ENCODE measurements around the gene EPHB4.
"Not testable (repeated sequence)": the region's sequence is repeated elsewhere in the genome, so short reads cannot be mapped to it uniquely, and the experiment has no call there.

The EPHB4 gene

DNA sequence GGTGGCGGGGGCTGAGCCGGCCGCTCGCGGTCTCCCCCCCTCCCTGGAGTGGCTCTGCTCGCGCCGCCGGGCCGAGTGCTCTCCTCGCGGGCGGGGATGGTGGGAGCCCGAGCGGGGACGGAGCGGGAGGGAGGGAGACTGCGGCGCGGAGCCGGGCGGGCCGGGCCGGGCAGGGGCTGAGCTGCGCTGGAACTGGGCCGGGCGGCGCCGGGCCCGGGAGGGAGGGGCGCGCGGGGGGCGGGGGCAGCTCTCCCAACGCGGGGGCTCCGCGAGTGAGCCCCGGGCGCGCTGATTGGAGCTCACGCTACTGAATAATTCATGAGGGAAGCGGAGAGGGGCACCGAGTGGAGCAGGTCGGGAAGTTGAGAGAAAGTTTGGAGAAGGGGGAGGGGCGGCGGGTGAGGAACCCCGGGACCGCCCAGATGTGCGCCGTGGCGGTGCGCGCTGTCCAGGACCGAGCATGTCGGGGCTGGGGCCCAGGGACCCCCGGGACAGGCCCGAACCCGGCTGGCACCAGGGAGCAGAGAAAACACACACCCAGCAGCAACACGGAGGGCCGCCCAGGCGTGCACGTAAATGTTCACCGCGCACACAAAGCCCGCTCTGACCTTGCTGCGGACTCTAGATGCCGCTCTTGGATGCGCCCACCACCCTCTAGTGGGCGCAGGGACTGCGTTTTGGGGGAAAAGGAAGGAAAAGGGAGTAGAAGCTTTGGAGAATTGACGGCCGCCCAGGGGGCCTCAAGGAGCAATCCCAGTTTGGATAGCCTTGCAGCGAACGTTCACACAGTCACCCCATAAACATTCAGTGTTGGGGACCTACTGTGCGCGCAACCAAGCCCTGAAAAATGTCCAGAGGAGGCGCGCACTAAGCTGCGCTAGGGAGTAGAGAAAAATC, at the start of gene EPHB4:
Gene EPHB4, minus strand, starts transcription at position 194 of the 897 bp plus-strand sequence. CDS start 493 bp downstream, outside the sequence.
- DNase-seq (ENCODE audit: low read depth in 1 of 2, low spot score in 1 of 2) = no peak

DNA sequence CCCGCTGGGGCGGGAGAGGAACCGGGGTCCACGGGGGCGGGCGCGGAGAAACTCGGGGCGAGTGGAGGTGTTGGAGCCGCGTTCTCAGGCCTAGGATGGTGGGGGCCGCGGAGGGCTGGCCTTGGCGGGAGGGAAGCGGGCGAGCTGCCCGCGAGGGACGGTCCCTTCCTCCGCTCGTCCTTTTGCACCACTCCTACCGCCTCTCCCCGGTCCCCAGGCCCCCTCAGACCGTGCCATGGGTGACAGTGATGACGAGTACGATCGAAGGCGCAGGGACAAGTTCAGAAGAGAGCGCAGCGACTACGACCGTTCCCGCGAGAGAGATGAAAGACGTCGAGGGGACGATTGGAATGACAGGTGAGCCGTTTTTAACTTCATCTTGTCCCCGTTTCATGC, 48.0 kb upstream of the EPHB4 start:
- no peak for DNase-seq (ENCODE audit: low read depth in 1 of 2, low spot score in 1 of 2)

DNA sequence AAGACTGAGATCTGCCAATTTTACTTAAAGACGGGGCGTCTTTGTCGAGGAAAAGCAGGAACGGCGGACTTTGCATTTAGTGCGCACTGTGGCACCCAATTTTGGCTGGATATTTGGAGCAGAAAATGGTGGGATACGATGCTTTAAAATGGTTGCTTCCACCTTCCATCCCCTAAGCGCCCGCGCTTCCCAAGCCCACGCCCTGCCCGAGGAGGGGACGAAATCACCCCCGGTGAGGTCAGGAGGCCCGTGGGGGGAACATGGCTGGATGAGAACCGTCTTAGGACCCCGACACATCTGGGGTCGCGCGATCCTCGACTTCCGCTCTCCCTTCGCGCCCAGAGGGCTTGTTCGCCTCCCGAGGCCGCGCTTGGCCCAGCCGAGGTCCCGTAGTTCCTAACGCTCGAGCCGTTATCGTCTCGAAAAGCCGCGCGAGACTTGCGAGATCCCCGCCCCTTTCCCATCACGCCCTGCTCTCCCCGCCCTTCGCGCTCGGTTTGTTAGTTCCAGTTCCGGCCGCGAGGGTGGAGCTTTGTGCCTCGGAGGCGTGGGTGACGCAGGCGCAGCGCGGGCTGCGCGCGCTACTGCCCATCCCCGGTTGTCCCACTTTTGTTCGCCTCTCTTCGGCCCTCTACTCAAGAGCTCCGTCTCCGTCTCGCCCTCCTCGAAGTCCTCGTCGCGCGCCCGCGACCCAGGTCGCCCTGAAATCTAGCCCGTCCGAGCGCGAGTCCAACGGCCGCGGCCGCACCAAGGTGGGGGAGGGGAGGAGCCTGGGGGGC, 47.4 kb upstream of the EPHB4 start, which contains the start of gene SRRT:
Gene SRRT, plus strand, starts transcription at position 527 of the 779 bp plus-strand sequence. CDS start 488 bp downstream, outside the sequence.
- peak; percentile 97 for DNase-seq (ENCODE audit: low read depth in 1 of 2, low spot score in 1 of 2)

DNA sequence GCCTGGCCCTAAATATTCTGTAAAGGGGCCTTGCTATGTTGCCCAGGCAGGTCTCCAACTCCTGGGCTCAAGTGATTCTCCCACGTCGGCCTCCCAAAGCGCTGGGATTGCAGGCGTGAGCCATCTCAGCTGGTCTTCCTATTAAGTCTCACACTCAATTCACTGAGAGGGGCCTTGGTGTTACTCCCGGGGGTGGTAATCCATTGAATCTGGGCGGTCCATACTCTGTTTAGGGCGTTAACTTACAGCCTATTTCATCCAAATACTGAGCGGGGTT, 46.9 kb upstream of the EPHB4 start:
- DNase-seq (ENCODE audit: low read depth in 1 of 2, low spot score in 1 of 2) = no peak

DNA sequence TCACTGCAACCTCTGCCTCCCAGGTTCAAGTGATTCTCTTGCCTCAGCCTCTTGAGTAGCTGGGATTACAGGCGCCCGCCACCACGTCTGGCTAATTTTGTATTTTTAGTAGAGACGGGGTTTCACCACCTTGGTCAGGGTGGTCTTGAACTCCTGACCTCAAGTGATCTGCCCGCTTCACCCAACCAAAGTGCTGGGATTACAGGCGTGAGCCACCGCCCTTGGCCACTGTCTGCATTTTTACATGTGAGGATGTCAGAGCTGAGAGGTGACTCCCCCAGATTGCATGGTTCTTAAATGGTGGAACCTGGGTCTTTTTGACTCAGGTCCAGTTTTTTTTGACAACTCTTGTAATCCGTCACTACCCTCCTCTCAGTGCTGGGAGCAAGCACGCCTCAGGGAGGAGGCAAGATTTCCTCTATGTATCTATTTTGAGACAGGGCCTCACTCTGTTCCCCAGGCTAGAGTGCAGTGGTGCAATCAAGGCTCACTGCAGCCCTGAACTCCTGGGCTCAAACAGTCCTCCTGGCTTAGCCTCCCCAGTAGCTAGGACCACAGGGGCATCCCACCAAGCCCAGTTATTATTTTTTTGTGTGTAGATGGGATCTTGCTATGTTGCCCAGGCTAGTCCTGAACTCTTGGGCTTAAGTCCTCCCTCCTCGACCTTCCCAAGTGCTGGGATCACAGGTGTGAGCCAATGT, 46.4 kb upstream of the EPHB4 start:
- no peak for DNase-seq (ENCODE audit: low read depth in 1 of 2, low spot score in 1 of 2)

DNA sequence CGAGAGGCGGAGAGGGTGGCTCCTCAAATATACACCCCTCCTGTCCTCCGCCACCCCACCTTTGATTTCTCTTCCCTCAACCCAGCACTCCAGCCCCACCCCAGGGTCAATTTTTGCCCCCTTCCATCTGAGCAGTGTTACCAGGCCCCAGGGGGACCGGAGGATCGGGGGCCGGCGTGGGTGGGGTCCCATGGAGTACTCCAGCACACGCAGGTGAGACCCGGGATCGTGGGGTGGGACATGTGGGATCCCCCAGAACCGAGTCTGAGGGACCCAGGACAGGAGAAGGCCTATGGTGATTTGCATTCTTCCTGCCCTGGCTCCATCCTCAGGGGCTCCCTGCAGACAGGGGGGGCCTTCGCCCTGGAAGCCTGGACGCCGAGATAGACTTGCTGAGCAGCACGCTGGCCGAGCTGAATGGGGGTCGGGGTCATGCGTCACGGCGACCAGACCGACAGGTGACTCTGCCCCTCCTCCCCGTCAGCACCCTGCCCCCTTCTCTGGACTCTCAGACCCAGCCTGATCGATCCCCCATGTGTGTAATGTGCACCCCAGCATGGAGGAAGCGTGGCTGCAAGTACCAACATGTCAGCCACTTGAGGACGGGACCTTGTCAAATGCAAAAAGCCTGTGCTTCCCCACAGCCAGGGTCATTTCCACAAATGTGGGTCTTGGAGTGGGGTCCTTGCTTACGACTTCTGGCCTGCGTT, 40.6 kb upstream of the EPHB4 start:
- no peak for DNase-seq (ENCODE audit: low read depth in 1 of 2, low spot score in 1 of 2)

DNA sequence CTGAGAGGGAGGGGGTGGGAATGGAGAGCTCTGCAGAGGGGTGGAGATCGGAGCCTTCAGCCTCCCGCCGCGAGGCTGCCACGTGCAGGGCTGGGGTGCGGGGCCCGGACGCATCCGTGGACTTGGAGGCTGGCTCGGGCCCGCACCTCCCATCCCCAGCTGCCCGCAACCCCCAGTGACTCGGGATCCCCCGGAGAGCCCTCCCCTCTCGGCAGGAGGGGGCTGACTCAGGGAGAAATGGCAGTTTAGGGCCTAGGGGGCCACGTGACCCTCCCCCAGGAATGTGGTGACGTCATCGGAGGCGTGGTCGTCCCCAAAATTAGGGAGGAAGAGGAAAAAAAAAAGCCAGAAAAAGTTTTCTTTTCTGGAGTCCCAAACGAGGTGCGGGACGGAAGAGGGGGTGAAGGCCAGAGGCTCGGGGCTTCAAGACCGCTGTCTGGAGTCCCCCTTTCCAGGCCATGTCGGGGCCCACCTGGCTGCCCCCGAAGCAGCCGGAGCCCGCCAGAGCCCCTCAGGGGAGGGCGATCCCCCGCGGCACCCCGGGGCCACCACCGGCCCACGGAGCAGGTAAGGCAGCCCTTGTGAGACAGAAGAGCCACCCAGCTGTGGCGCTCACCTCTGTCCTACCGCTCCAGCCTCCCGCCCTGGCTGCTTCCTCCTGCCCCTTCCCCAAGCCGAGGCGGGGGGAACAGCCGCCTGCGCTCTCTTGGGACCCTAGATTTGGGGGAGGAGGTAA, 39.9 kb upstream of the EPHB4 start, which contains the start of gene TRIP6:
Gene TRIP6, plus strand, starts transcription at position 348 of the 736 bp plus-strand sequence. Its CDS starts 111 bp downstream, at position 459.
- DNase-seq (ENCODE audit: low read depth in 1 of 2, low spot score in 1 of 2) = peak in 1 of 2 donors; percentile 44

DNA sequence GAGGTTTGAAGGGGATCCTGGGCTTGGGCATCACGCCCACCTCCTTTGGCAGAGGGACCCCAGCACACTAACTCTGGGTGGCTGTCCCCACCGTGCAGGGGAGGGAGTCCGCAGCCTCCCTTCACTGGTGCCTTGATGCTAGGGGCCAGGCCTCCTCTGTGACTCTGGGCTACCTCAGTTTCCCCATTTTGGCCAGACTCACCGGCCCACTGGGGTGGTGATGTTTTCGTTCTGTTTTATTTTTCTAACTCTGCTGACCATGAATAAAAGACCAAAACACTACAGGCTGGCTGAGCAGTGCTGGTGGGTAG, 39.4 kb upstream of the EPHB4 start:
- DNase-seq (ENCODE audit: low read depth in 1 of 2, low spot score in 1 of 2) = no peak

DNA sequence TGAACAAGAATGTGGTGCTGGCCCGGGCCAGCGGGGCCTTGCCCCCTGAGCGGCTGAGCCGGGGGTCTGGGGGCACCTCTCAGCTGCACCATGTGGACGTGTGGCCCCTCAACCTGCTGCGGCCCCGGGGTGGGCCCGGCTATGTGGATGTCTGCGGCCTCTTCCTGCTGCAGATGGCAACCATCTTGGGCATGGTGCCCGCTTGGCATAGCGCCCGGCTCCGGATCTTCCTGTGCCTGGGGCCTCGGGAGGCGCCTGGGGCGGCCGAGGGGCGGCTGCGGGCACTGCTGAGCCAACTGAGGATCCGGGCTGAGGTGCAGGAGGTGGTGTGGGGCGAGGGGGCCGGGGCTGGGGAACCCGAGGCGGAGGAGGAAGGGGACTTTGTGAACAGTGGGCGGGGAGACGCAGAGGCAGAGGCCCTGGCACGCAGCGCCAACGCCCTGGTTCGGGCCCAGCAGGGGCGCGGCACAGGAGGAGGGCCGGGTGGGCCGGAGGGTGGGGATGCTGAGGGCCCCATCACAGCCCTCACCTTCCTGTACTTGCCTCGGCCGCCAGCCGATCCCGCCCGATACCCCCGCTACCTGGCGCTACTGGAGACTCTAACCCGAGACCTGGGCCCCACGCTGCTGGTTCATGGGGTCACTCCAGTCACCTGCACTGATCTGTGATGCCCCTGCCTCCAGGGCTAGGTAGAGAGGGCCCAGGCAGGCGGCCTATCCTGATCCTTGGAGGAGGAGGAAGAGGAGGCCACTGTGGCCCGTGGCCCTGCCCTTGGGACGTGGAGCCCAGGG, 38.8 kb upstream of the EPHB4 start:
- no peak for DNase-seq (ENCODE audit: low read depth in 1 of 2, low spot score in 1 of 2)

DNA sequence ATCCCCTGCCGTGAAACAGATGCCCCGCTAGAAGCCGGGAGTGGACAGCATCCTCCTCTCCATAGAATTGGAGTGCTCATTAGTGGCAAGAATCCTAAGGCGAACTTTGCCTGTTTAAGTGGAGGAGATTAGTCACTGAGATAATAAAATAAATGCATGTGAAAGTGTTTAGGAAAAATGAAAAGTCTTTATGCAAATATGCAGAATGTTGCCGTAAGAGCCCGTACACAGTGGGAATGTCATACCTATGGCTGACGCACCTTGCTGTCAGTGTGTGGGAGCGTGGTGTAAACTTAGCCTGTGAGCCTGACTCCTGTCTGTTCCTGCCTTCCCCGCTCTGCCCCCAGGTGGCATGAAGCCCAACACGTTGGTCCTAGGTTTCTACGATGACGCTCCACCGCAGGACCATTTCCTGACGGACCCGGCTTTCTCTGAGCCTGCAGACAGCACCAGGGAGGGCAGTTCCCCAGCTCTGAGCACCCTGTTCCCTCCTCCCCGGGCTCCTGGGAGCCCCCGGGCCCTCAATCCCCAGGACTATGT, 38.1 kb upstream of the EPHB4 start:
- DNase-seq (ENCODE audit: low read depth in 1 of 2, low spot score in 1 of 2) = no peak

DNA sequence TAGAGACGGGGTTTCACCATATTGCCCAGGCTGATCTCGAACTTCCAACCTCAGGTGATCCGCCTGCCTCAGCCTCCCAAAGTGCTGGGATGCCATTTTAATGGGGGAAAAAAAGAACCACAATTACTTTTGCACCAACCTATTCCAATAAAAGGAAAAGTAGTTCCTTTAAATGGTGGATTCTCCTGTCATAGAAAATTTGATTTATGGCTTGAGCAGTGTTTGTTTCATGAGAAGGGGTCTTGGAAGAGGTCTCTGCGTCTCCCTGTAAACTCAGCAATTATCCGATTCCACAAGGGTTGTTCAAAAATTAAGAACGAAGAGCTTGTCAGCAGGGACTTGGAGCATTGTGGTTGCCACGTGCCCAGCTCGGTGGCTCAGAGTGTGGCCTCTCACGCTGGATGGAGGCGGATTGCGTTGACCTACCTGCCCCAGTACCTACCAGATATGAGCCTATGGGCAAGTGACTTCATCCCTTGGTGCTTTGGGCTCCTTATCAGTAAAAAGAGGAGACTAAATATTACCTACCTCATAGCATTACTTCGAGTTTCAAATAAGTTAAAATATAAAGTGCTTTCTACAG, 37.0 kb upstream of the EPHB4 start:
- no peak for DNase-seq (ENCODE audit: low read depth in 1 of 2, low spot score in 1 of 2)

DNA sequence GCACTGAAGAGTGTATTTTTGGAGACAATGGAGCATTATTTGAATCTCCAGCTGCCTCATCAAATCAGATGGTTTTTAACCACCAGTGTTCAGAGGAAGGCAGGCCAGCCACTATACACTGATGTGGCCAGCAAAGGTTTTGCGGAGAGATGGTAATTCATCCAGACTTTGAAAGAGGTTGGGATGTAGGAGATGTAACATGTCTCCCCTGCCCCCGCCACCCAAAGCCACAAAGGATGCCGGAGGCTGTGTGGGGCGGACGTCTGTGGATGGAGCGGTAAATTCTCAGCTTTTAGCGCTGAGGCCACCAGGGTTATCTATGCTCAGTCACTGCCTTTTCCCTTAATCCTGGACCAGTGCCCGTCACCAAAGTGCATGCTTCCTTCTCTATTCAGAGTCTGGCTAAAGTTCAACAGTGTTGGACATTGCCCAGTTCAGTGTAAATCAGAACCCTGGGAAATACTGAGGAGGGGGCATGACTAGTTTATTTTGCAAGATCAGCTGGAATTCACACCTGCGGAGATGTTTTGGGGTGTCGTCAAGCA, 36.2 kb upstream of the EPHB4 start:
- no peak for DNase-seq (ENCODE audit: low read depth in 1 of 2, low spot score in 1 of 2)

DNA sequence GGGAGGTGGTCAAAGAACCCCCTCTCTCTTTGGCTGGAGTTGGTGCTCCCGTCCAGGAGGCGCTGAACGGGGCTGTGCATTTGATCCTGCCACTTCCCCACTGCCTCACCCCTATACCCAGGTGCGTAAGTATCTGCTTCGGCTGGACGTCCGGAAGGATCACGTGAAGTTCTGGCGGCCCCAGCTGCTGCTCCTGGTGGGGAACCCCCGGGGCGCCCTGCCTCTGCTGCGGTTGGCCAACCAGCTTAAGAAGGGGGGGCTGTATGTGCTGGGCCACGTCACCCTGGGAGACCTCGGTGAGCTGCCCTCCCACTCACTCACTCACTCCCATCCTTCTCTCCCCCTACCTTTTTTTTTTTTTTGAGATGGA, 34.3 kb upstream of the EPHB4 start:
- DNase-seq (ENCODE audit: low read depth in 1 of 2, low spot score in 1 of 2) = no peak

DNA sequence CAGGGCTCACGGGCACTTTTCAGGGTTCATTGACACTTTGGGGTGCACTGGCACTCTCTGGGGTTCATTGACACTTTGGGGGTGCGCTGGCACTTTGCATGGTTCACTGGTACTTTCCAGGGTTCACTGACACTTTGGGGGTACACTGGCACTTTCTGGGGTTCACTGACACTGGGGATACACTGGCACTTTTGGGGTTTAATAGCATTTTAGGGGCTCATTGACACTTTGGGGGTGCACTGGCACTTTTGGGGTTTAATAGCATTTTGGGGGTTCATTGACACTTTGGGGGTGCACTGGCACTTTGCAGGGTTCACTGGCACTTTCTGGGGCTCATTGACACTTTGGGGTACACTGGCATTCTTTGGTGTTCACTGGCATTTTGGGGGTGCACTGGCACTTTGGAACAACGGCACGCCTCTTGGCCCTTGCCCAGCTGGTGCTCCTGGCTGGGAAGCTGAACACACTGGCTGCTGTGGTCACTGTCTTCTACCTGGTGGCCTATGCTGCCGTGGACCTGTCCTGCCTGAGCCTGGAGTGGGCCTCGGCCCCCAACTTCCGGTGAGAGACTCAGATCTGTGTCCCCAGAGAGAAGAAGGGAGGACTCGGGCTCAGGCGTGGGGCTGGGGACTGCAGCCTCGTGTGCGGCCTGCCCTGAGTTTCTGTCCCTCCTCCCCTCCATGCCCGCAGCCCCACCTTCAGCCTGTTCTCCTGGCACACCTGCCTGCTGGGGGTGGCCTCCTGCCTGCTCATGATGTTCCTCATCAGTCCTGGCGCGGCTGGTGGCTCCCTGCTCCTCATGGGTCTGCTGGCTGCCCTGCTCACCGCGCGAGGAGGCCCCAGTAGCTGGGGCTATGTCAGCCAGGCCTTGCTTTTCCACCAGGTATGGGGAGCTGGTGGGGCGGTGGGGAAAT, 33.6 kb upstream of the EPHB4 start:
- no peak for DNase-seq (ENCODE audit: low read depth in 1 of 2, low spot score in 1 of 2)

DNA sequence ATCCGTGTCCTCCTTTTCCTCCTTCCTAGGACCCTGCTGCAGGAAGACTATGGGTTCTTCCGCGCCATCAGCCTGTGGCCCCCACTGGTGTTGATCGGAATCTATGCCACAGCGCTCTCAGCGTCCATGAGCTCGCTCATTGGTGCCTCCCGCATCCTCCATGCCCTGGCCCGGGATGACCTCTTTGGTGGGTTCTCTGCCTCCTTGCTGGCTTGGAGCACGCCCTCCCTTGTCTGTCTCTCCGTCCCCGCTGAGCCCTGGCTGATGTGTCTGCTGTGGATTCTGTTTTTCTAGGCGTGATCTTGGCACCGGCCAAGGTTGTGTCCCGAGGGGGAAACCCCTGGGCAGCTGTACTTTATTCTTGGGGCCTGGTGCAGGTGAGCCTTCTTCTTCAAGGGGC, 32.5 kb upstream of the EPHB4 start:
- DNase-seq (ENCODE audit: low read depth in 1 of 2, low spot score in 1 of 2) = no peak

DNA sequence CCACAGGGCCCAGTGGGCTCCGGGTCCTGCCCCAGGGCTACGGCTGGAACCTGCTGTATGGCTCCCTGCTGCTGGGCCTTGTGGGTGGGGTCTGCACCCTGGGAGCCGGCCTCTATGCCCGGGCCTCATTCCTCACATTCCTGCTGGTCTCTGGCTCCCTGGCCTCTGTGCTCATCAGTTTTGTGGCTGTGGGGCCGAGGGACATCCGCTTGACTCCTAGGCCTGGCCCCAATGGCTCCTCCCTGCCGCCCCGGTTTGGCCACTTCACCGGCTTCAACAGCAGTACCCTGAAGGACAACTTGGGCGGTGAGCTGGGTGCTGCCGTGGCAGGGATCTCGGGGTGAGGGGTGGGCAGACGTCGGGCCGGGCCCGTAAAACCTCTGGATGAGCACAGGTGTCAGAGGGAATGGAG, 29.6 kb upstream of the EPHB4 start:
- DNase-seq (ENCODE audit: low read depth in 1 of 2, low spot score in 1 of 2) = no peak

DNA sequence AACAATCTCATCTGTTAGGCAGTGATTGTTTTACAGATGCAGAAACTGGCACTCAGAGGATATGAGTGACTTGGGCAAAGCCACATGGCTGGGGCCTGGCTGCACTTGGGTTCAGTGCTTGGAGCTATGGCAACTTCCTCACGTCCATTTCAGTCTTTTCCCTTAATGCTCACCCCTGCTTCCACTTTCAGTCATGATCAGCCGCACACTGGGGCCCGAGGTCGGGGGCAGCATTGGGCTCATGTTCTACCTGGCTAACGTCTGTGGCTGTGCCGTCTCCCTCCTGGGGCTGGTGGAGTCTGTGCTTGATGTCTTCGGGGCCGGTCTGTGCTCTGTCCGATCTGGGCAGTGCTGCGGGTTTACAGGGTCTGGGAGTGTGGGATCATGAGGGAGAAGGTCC, 28.2 kb upstream of the EPHB4 start:
- no peak for DNase-seq (ENCODE audit: low read depth in 1 of 2, low spot score in 1 of 2)

DNA sequence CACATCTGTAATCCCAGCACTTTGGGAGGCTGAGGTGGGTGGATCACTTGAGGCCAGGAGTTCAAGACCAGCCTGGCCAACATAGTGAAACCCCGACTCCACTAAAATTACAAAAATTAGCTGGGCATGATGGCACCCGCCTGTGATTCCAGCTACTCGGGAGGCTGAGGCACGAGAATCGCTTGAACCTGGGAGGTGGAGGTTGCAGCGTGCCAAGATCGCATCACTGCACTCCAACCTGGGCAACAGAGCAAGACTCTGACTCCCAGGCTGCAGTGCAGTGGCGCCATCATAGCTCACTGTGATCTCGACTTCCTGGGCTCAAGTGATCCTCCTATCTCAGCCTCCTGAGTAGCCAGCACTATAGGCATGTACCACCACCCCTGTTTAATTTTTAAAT, 27.6 kb upstream of the EPHB4 start:
- DNase-seq (ENCODE audit: low read depth in 1 of 2, low spot score in 1 of 2) = not testable (repeated sequence)

All from activated T-helper 1 cell treated with anti-CD3 and anti-CD28 coated beads, Interleukin-2, amount 50 U/mL, for 16 hours (primary cell).